ENCODE data around the gene FAM3C. TPM values are rescaled to one million over a fixed set of nuclear protein-coding genes. Genes with fewer than 3 reads are reported as not detected.

The FAM3C gene
- total and polyA plus RNA-seq, 7 donors = 16.0 to 26.1 (median 17.7) TPM

DNA sequence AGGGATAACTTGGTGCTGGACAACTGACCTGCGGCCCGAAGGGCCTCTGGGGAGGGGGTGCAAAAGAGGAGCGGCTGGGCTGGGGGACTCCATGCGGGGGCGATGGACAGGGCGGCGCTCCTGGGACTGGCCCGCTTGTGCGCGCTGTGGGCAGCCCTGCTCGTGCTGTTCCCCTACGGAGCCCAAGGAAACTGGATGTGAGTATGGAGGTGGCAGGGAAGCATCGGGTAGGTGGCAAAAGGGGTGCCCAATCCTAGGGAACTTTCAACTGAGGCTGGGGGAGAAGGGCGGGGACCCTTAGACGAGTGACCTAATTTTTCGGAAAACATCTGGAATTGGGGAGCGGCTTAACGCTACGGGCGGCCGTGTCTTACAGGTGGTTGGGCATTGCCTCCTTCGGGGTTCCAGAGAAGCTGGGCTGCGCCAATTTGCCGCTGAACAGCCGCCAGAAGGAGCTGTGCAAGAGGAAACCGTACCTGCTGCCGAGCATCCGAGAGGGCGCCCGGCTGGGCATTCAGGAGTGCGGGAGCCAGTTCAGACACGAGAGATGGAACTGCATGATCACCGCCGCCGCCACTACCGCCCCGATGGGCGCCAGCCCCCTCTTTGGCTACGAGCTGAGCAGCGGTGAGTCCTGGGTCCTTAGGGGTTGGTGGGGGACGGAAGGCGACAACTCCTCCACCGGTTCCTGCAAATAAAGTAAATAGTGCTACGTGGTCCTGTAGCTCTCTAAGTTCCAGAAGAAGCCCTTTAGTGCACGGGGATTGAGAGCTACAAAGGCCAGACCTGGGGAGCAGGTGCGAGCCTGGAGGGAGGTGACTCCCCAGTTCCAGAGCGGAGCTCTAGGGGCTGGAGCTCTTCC, 66.7 kb downstream of the FAM3C start:
- TF ChIP-seq CTCF (IDR thresholded peaks at IDR 0.05) = no peak
- Histone ChIP-seq H3K27me3 (ENCODE audit: insufficient read depth in 3 of 3, low read length in 2 of 3) (peaks cover 0 to 71% (median 22%) of the 10 kb centered on the region in 3 donors), H3K4me3 (peak overlapping the region; percentile 65), H3K9me3 (no peaks in the 10 kb centered on the region), H3K4me1 (peaks cover 9% of the 10 kb centered on the region), H3K27ac (no peak overlapping the region), H3K36me3 (ENCODE audit: insufficient read depth in 1 of 2, low read depth in 1 of 2) (no peaks in the 10 kb centered on the region)
- no peak for DNase-seq
- peak in 2 of 4 donors; percentile 18 to 48 for ATAC-seq
- WGBS, 3 donors = 4 to 6% (median 4%) methylated on average over 47 of the region's 47 CpGs
- intact Hi-C loops (cut with DNase I) = loop anchor here in 1 of 2 donors (10.0 kb wide), 1 partner anchor 205 kb away; no protein-coding TSS in a partner anchor

DNA sequence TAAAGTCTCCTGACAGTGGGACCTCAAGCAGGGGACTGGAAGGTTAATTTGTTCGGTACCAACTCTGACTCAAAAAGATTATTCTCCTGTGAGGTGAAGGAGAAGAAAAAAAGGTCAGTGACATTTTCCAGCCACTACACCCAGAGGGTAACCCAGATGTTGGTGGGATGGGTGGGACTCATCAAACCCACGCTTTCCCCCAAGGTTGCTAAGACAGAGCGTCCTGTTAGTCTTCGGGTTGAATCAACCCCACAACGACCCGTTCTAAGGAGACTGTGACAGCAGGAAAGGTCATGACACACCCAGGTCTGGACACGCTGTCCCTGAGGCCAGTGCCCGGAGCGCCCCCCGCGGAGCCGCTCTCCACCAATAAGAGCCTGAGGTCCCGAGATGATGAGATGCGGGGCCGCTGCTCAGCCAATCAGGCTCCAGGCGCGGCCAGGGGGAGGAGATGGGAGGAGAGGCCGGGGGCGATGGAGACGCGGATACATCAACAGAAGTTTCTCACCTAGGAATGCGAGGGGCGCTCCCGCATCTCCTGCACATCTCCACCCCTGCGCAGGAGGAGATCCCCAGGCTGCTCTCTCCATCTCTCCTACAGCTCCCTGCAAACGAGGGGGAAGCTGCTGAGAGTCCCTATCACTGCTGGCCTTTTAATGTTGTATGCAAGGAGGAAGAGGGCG, 67.5 kb downstream of the FAM3C start, which contains the start of gene WNT16:
WNT16 (plus strand) TSS at position 493 of the 683 bp plus-strand sequence. CDS start 293 bp downstream, outside the sequence.
- Histone ChIP-seq H3K4me1 (peaks cover 9% of the 10 kb centered on the region), H3K9me3 (no peaks in the 10 kb centered on the region), H3K4me3 (peak within 1 kb of the TSS; percentile 65), H3K36me3 (ENCODE audit: insufficient read depth in 1 of 2, low read depth in 1 of 2) (no peaks in the 10 kb centered on the region), H3K27me3 (ENCODE audit: insufficient read depth in 3 of 3, low read length in 2 of 3) (peaks cover 0 to 69% (median 22%) of the 10 kb centered on the region in 3 donors), H3K27ac (no peak within 1 kb of the TSS)
- intact Hi-C loops (cut with DNase I) = no loop called here
- no peak for TF ChIP-seq CTCF (IDR thresholded peaks at IDR 0.05)
- WGBS, 3 donors = 24 to 28% (median 25%) methylated on average over 26 to 27 of the region's 27 CpGs
- peak in 2 of 4 donors; percentile 48 to 51 for ATAC-seq
- no peak for DNase-seq

- Histone ChIP-seq H3K4me1 (peaks cover 9% of the 10 kb centered on the region), H3K27ac (no peak overlapping the region), H3K9me3 (no peaks in the 10 kb centered on the region), H3K36me3 (ENCODE audit: insufficient read depth in 1 of 2, low read depth in 1 of 2) (no peaks in the 10 kb centered on the region), H3K27me3 (ENCODE audit: insufficient read depth in 3 of 3, low read length in 2 of 3) (peaks cover 0 to 64% (median 22%) of the 10 kb centered on the region in 3 donors), H3K4me3 (no peak overlapping the region)
- intact Hi-C loops (cut with DNase I) = no loop called here
- WGBS, 3 donors = 83 to 86% (median 85%) methylated on average over 5 of the region's 5 CpGs
- no peak for ATAC-seq
- no peak for DNase-seq
- no peak for TF ChIP-seq CTCF (IDR thresholded peaks at IDR 0.05)
These were observed 68.4 kb downstream of the FAM3C start for GRCh38 chr7:121327671-121328070.

GRCh38 chr7:121323515-121324302, 72.4 kb downstream of the FAM3C start:
- H3K4me3 ChIP-seq = no peak overlapping the region
- intact Hi-C loops (cut with DNase I) = no loop called here
- no peak for TF ChIP-seq CTCF (IDR thresholded peaks at IDR 0.05)
- no peak overlapping the region for H3K27ac ChIP-seq
- ATAC-seq = no peak
- no peaks in the 10 kb centered on the region for H3K4me1 ChIP-seq
- no peaks in the 10 kb centered on the region for H3K36me3 ChIP-seq (ENCODE audit: insufficient read depth in 1 of 2, low read depth in 1 of 2)
- DNase-seq = no peak
- H3K9me3 ChIP-seq = no peaks in the 10 kb centered on the region
- 53 to 63% (median 58%) methylated on average over 5 of the region's 5 CpGs for WGBS, 3 donors
- H3K27me3 ChIP-seq (ENCODE audit: insufficient read depth in 3 of 3, low read length in 2 of 3) = peaks cover 0 to 26% (median 8%) of the 10 kb centered on the region in 3 donors

All from psoas muscle (tissue), 8 donors.